H9 (cell line): Measurements from ENCODE around the gene WDR20. TPM values are rescaled to one million over a fixed set of nuclear protein-coding genes. Genes with fewer than 3 reads are reported as not detected.

ENCODE experiments used
- DNase-seq: peaks from one replicate; pipeline ENCODE4 v3.0.0-alpha.2; 2017
- H2AFZ ChIP-seq: one replicate; pipeline ENCODE4 v1.6.1; 2013; ENCODE audit warnings: mild to moderate bottlenecking, low read length, control low read depth, moderate library complexity
- H2AK5ac ChIP-seq: 2 replicates; pipeline ENCODE4 v1.6.1; 2013; ENCODE audit warnings: low read length, control low read depth, mixed read lengths; ENCODE audit not compliant: insufficient read length
- H2BK120ac ChIP-seq: one replicate; pipeline ENCODE4 v1.6.1; 2013; ENCODE audit warnings: low read depth, mild to moderate bottlenecking, low read length, control low read depth, inconsistent platforms; ENCODE audit not compliant: poor library complexity, severe bottlenecking
- H2BK12ac ChIP-seq: 2 replicates; pipeline ENCODE4 v1.6.1; 2013; ENCODE audit warnings: low read length, control low read depth, mixed read lengths, low read depth; ENCODE audit not compliant: insufficient read length
- H2BK15ac ChIP-seq: 2 replicates; pipeline ENCODE4 v1.6.1; 2013; ENCODE audit warnings: low read depth, low read length, control low read depth
- H2BK20ac ChIP-seq: one replicate; pipeline ENCODE4 v1.6.1; 2013; ENCODE audit warnings: low read depth, mild to moderate bottlenecking, low read length, control low read depth, inconsistent platforms; ENCODE audit not compliant: poor library complexity, severe bottlenecking
- H2BK5ac ChIP-seq: 2 replicates; pipeline ENCODE4 v1.6.1; 2013; ENCODE audit warnings: low read length, control low read depth, mixed read lengths; ENCODE audit not compliant: insufficient read length
- H3K14ac ChIP-seq: 2 replicates; pipeline ENCODE4 v1.6.1; 2013; ENCODE audit warnings: low read length, control low read depth; ENCODE audit not compliant: insufficient read depth
- H3K18ac ChIP-seq: 2 replicates; pipeline ENCODE4 v1.6.1; 2013; ENCODE audit warnings: low read depth, mild to moderate bottlenecking, mixed read lengths, low read length, control low read depth; ENCODE audit not compliant: insufficient read length
- H3K23ac ChIP-seq: 2 replicates; pipeline ENCODE4 v1.6.1; 2013; ENCODE audit warnings: low read length, control low read depth, mixed read lengths, low read depth; ENCODE audit not compliant: insufficient read length
- H3K23me2 ChIP-seq: 2 replicates; pipeline ENCODE4 v1.6.1; 2013; ENCODE audit warnings: low read depth, mild to moderate bottlenecking, mixed read lengths, low read length, control low read depth; ENCODE audit not compliant: insufficient read length, poor library complexity, severe bottlenecking
- H3K27ac ChIP-seq: 2 replicates; pipeline ENCODE4 v1.5.1; 2013; ENCODE audit warnings: low read length, control low read depth, mixed read lengths, low read depth; ENCODE audit not compliant: insufficient read length
- H3K27me3 ChIP-seq: 2 replicates; pipeline ENCODE4 v1.6.1; 2013; ENCODE audit warnings: low read length, control low read depth, inconsistent platforms; ENCODE audit not compliant: insufficient read depth
- H3K4ac ChIP-seq: 2 replicates; pipeline ENCODE4 v1.6.1; 2013; ENCODE audit warnings: low read depth, mild to moderate bottlenecking, control low read depth, inconsistent platforms, low read length, moderate library complexity
- H3K4me1 ChIP-seq: 2 replicates; pipeline ENCODE4 v1.6.1; 2013; ENCODE audit warnings: low read length, control low read depth, inconsistent platforms; ENCODE audit not compliant: insufficient read depth
- H3K4me2 ChIP-seq: 2 replicates; pipeline ENCODE4 v1.6.1; 2013; ENCODE audit warnings: low read length, control low read depth, mixed read lengths; ENCODE audit not compliant: insufficient read length, insufficient read depth
- H3K56ac ChIP-seq: 2 replicates; pipeline ENCODE4 v1.6.1; 2013; ENCODE audit warnings: low read depth, mild to moderate bottlenecking, mixed read lengths, low read length, control low read depth; ENCODE audit not compliant: insufficient read length
- H3K79me1 ChIP-seq: 2 replicates; pipeline ENCODE4 v1.6.1; 2013; ENCODE audit warnings: low read depth, mild to moderate bottlenecking, moderate library complexity, low read length, control low read depth, inconsistent platforms; ENCODE audit not compliant: insufficient read depth, poor library complexity, severe bottlenecking
- H3K79me2 ChIP-seq: 2 replicates; pipeline ENCODE4 v1.6.1; 2013; ENCODE audit warnings: low read length, control low read depth, inconsistent platforms; ENCODE audit not compliant: insufficient read depth
- H3K9ac ChIP-seq: 2 replicates; pipeline ENCODE4 v1.6.1; 2013; ENCODE audit warnings: low read length, control low read depth, mixed read lengths; ENCODE audit not compliant: insufficient read length; ENCODE audit errors: extremely low read depth
- H3K9me3 ChIP-seq: one replicate; pipeline ENCODE4 v1.6.1; 2013; ENCODE audit warnings: low read depth, low read length, inconsistent platforms; ENCODE audit not compliant: control insufficient read depth
- H3T11ph ChIP-seq: one replicate; pipeline ENCODE4 v1.6.1; 2013; ENCODE audit warnings: mild to moderate bottlenecking, low read length, control low read depth, inconsistent platforms
- H4K20me1 ChIP-seq: one replicate; pipeline ENCODE4 v1.6.1; 2013; ENCODE audit not compliant: control insufficient read depth, insufficient read length, insufficient read depth
- H4K5ac ChIP-seq: 2 replicates; pipeline ENCODE4 v1.6.1; 2013; ENCODE audit warnings: low read depth, mild to moderate bottlenecking, mixed read lengths, low read length, control low read depth; ENCODE audit not compliant: insufficient read length
- H4K8ac ChIP-seq: replicated peaks from 2 replicates; pipeline ENCODE4 v1.6.1; 2013; ENCODE audit warnings: low read length, control low read depth, mixed read lengths, low read depth; ENCODE audit not compliant: insufficient read length
- H4K91ac ChIP-seq: 2 replicates; pipeline ENCODE4 v1.6.1; 2013; ENCODE audit warnings: low read depth, mild to moderate bottlenecking, moderate library complexity, mixed read lengths, low read length, control low read depth; ENCODE audit not compliant: insufficient read length
- H3K27ac Mint-ChIP-seq, 3 experiments: 2 replicates in 2 of 3; 3 replicates in 1 of 3; pipeline ENCODE4 v1.8.0; 2020 to 2021; ENCODE audit warnings: mixed read lengths in 3 of 3, mild to moderate bottlenecking in 1 of 3, moderate library complexity in 1 of 3
- H3K27me3 Mint-ChIP-seq: 2 replicates; pipeline ENCODE4 v1.8.0; 2021; ENCODE audit warnings: low read depth, mild to moderate bottlenecking, moderate library complexity, mixed read lengths
- H3K36me3 Mint-ChIP-seq, 3 experiments: 2 replicates in 2 of 3; 3 replicates in 1 of 3; pipeline ENCODE4 v1.8.0; 2020 to 2021; ENCODE audit warnings: low read depth in 3 of 3, mixed read lengths in 3 of 3; ENCODE audit not compliant: insufficient read depth in 1 of 3
- H3K4me1 Mint-ChIP-seq, 2 experiments: 2 replicates each; pipeline ENCODE4 v1.8.0; 2020; ENCODE audit warnings: mixed read lengths in 2 of 2
- H3K4me3 Mint-ChIP-seq, 2 experiments: 2 replicates in 1 of 2; 3 replicates in 1 of 2; pipeline ENCODE4 v1.8.0; 2020 to 2021; ENCODE audit warnings: mild to moderate bottlenecking in 2 of 2, mixed read lengths in 2 of 2, moderate library complexity in 1 of 2
- H3K9me3 Mint-ChIP-seq, 2 experiments: 2 replicates in 1 of 2; 3 replicates in 1 of 2; pipeline ENCODE4 v1.8.0; 2020; ENCODE audit warnings: mild to moderate bottlenecking in 2 of 2, mixed read lengths in 2 of 2, moderate library complexity in 1 of 2
- CTCF ChIP-seq: fragments of 200-600 bp; sonication (generic); conservative IDR thresholded peaks from 3 replicates; pipeline ENCODE4 v1.8.0; 2021; ENCODE audit warnings: antibody characterized with exemption, mild to moderate bottlenecking
- WGBS: extraction: QIAGEN DNeasy Blood & Tissue Kit; methylation state at CpG from one replicate; pipeline ENCODE4 v1.1.7; 2013; ENCODE audit warnings: missing lambda C conversion rate, low lambda C conversion rate, mixed read lengths; ENCODE audit not compliant: insufficient read length; ENCODE audit errors: extremely low coverage; 5-methylcytosine and 5-hydroxymethylcytosine counted together
- total RNA-seq: library from RNA; stranded (reverse); gene quantifications from 2 replicates; pipeline ENCODE4 v1.2.1, GENCODE V29; 2021

WDR20 gene
- total RNA-seq, 1 experiment from 2014 or later = 31.6 TPM

- H3K14ac ChIP-seq = 0 out of 2 replicates have a peak overlapping the region, but pooled peaks have one; percentile 35
- H4K8ac ChIP-seq = no peak overlapping the region
- no peak overlapping the region for H3K9ac ChIP-seq
These were observed 115.9 kb downstream of the WDR20 start for GRCh38 chr14:102255401-102256190.

More at GRCh38 chr14:102255401-102256190, 115.9 kb downstream of the WDR20 start:
- Histone ChIP-seq H3K4me1 (no peaks in the 10 kb centered on the region), H3K4ac (no peak overlapping the region), H2BK5ac (no peak overlapping the region), H3K27me3 (no peaks in the 10 kb centered on the region), H3K27ac (no peak overlapping the region), H4K5ac (no peak overlapping the region), H2AK5ac (no peak overlapping the region), H3K9me3 (no peaks in the 10 kb centered on the region), H3T11ph (no peak overlapping the region), H3K23me2 (no peaks in the 10 kb centered on the region), H2BK20ac (no peak overlapping the region), H3K23ac (no peak overlapping the region), H3K56ac (no peak overlapping the region), H2AFZ (no peak overlapping the region), H4K20me1 (no peaks in the 10 kb centered on the region), H3K79me2 (no peaks in the 10 kb centered on the region), H2BK15ac (no peak overlapping the region), H3K4me2 (no peak overlapping the region), H2BK120ac (no peak overlapping the region), H3K18ac (no peak overlapping the region), H2BK12ac (no peak overlapping the region), H4K91ac (no peak overlapping the region), H3K79me1 (no peaks in the 10 kb centered on the region)
- Mint-ChIP-seq H3K4me1 (no peaks in the 10 kb centered on the region), H3K9me3 (no peaks in the 10 kb centered on the region; a peak in 1 of 5 replicates), H3K27ac (no peak overlapping the region), H3K36me3 (no peaks in the 10 kb centered on the region), H3K4me3 (no peak overlapping the region), H3K27me3 (peaks cover 1% of the 10 kb centered on the region; the same call in 1 of the 2 replicates)
- no peak for TF ChIP-seq CTCF
- no CpG with 5 or more reads among the region's 9 CpGs for WGBS
- no peak for DNase-seq
